Measurements from ENCODE around the gene RASA4B. TPM values are rescaled to one million over a fixed set of nuclear protein-coding genes. Genes with fewer than 3 reads are reported as not detected.
A peak's percentile ranks its signal among the peaks of the same experiment; 100 is the strongest.

RASA4B gene
- total and polyA plus RNA-seq, 2 experiments from 2014 or later, result 0.99 to 1.5 TPM

DNA sequence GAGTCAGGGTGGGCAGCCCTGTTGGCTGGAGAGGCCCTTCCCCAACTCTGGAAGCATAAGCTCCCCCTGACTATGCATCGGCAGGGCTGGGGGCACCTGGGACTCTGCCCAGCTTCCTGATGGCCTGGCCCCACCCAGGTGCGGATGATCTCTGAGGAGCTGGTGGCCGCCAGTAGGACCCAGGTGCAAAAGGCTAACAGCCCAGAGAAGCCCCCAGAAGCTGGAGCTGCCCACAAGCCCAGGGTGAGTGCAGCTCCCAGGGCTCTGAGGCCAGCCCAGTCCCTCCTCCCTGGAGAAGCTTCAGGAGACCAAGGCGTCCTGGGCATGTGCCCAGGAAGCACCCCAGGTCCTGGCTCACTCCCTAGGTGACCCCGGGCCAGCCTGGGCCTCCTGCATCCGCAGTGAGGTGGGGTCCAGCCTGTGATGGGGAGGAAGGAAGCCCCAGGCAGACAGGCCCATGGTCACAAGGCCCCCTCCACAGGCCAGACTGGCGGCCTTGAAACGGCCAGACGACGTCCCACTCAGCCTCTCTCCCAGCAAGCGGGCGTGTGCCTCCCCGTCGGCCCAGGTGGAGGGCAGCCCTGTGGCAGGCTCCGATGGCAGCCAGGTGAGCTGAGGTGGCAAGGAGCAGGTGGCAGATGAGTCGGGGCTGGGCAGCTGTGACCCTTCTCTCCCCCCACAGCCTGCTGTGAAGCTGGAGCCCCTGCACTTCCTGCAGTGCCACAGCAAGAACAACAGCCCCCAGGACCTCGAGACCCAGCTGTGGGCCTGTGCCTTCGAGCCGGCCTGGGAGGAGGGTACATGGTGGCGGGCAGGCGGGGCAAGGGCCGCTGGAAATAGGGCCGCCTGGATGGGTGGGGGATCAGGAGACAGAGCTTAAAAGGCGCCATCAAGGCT is 49.7 kb downstream of the RASA4B start (continued):
- TF ChIP-seq ZNF462 (CRISPR knock-in tag; IDR thresholded peaks at IDR 0.05) (no peak), ETS1 (IDR thresholded peaks at IDR 0.05) (no peak), ZNF331 (CRISPR knock-in tag; IDR thresholded peaks at IDR 0.05; ENCODE audit: low read depth) (no peak), JUNB (IDR thresholded peaks at IDR 0.05; ENCODE audit: unreplicated experiment) (no peak)

DNA sequence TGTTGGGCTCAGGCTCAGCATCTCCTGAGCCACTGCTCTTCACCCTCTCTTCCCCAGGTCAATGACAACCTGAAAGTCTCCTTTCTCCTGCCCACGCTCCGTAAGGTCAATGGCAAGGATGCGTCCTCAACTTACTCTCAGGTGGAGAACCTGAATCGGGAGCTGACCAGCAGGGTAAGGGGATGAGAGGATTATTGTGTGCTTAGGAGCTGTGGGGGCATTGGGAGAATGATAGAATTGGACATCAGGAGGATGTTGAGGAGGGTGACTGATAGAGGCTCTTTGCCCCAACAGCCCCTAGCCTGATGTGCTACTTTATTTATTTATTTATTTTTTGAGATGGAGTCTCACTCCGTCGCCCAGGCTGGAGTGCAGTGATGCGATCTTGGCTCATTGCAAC is 51.5 kb downstream of the RASA4B start:
- peaks cover 6% of the 10 kb centered on the region; the same call in 1 of the 2 replicates for H3F3A ChIP-seq (replicated peaks; ENCODE audit: low read depth)
- no peak for TF ChIP-seq ETS1 (IDR thresholded peaks at IDR 0.05)
- no peak for TF ChIP-seq POLR2AphosphoS5 (IDR thresholded peaks at IDR 0.05; ENCODE audit: low read depth)
- TF ChIP-seq ZNF114 (CRISPR knock-in tag; IDR thresholded peaks at IDR 0.05), result no peak
- TF ChIP-seq JUNB (IDR thresholded peaks at IDR 0.05; ENCODE audit: unreplicated experiment), result no peak
- TF ChIP-seq CTCF (conservative IDR thresholded peaks at IDR 0.05; ENCODE audit: low read depth in 2 of 2), result no peak

More for the DNA sequence above, 51.5 kb downstream of the RASA4B start:
- DNase-seq (ENCODE audit: low spot score) (no peak), ATAC-seq (no peak)
- H4K20me1 ChIP-seq (replicated peaks; ENCODE audit: insufficient read depth), result peaks cover 4% of the 10 kb centered on the region; the same call in 1 of the 2 replicates
- no peaks in the 10 kb centered on the region for H3K27me3 ChIP-seq (ENCODE audit: insufficient read depth)
- peak overlapping the region; percentile 99 for H3K4me3 ChIP-seq
- H2AFZ ChIP-seq, result no peak overlapping the region
- H3K4me2 ChIP-seq, result peak overlapping the region; percentile 98
- H3K27me3 Mint-ChIP-seq (ENCODE audit: insufficient read depth, low read depth, poor library complexity), result peaks cover 19% of the 10 kb centered on the region
- H3K9me2 ChIP-seq (ENCODE audit: insufficient read depth), result no peaks in the 10 kb centered on the region
- peaks cover 21% of the 10 kb centered on the region for H3K79me2 ChIP-seq (replicated peaks; ENCODE audit: insufficient read depth)
- H3K4me1 Mint-ChIP-seq, result peaks cover 18% of the 10 kb centered on the region
- H3K27ac ChIP-seq (ENCODE audit: low read depth), result no peak overlapping the region
- no peaks in the 10 kb centered on the region for H3K36me3 ChIP-seq (ENCODE audit: insufficient read depth)
- H3K27ac Mint-ChIP-seq, result no peak overlapping the region
- 0 out of 2 replicates have a peak, but pooled peaks cover 11% of the 10 kb centered on the region for H3K4me1 ChIP-seq (ENCODE audit: insufficient read depth)
- peaks cover 3% of the 10 kb centered on the region; the same call in 1 of the 3 replicates for H3K9me3 Mint-ChIP-seq
- H3K36me3 Mint-ChIP-seq (ENCODE audit: low read depth), result peaks cover 16% of the 10 kb centered on the region
- peak overlapping the region; percentile 98 for H3K4me3 Mint-ChIP-seq
